Measurements from ENCODE around the gene GATAD2A. TPM values are rescaled to one million over a fixed set of nuclear protein-coding genes. Genes with fewer than 3 reads are reported as not detected.

Gene GATAD2A
- total RNA-seq, 1 donor from 2014 or later: 118 TPM

DNA sequence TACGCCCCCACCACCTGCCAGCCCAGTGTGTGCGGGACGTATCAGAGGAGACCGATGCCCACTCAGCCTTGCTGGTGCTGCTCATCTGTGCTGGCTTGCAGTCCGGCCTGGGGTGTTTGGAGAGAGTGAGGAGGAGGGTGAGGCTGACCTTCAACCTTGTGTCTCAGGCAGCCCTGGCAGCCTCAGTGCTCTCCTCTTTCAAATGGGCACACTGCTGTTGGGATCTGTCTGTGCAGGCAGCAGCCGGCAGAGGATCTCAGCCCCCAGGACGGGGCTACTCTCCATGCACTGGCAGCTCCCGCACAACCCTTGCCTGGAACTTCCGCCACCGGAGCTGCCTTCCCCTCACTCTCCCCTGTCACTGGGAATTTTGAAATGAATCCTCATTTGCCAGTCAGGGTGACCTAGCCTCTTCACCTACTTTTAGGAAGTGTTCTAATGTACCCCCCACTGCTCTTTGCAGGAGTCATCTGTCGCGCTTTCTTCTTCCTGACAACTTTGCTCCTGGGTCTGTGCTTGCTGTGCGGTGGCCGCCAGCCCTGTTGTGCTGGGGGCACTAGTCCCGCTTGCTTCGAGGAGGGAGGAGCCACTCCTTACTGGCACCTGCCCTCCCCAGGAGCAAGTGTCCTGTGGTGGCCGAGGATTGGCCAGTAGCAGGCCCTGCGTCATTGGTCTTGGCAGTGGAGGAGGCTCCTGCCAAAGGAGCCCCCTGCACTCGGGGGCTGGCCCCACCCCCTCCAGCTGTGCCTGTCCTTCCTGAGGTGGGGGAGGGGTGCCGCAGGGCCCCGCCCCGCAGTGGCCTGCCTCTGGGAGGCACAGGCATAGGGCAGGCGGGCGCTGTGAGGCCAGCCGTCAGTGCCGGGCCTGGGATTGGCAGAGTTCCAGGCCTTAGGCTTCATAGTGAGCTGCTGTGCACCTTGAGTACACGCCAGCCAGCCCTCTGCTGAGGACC lies 56.5 kb downstream of the GATAD2A start:
- TF ChIP-seq, protein P1, sequence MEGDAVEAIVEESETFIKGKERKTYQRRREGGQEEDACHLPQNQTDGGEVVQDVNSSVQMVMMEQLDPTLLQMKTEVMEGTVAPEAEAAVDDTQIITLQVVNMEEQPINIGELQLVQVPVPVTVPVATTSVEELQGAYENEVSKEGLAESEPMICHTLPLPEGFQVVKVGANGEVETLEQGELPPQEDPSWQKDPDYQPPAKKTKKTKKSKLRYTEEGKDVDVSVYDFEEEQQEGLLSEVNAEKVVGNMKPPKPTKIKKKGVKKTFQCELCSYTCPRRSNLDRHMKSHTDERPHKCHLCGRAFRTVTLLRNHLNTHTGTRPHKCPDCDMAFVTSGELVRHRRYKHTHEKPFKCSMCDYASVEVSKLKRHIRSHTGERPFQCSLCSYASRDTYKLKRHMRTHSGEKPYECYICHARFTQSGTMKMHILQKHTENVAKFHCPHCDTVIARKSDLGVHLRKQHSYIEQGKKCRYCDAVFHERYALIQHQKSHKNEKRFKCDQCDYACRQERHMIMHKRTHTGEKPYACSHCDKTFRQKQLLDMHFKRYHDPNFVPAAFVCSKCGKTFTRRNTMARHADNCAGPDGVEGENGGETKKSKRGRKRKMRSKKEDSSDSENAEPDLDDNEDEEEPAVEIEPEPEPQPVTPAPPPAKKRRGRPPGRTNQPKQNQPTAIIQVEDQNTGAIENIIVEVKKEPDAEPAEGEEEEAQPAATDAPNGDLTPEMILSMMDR (conservative IDR thresholded peaks at IDR 0.05; ENCODE audit: low read depth, low read length): no peak
- H3K4me3 ChIP-seq (ENCODE audit: low read depth, low read length): peak overlapping the region; percentile 17
- no peak for DNase-seq (ENCODE audit: low read depth)

GRCh38 chr19:19463348-19464117 lies 58.1 kb downstream of the GATAD2A start:
- peak overlapping the region; percentile 4 for H3K4me3 ChIP-seq (ENCODE audit: low read depth, low read length)
- TF ChIP-seq, protein P1 (conservative IDR thresholded peaks at IDR 0.05; ENCODE audit: low read depth, low read length): no peak
- no peak for DNase-seq (ENCODE audit: low read depth)

DNA sequence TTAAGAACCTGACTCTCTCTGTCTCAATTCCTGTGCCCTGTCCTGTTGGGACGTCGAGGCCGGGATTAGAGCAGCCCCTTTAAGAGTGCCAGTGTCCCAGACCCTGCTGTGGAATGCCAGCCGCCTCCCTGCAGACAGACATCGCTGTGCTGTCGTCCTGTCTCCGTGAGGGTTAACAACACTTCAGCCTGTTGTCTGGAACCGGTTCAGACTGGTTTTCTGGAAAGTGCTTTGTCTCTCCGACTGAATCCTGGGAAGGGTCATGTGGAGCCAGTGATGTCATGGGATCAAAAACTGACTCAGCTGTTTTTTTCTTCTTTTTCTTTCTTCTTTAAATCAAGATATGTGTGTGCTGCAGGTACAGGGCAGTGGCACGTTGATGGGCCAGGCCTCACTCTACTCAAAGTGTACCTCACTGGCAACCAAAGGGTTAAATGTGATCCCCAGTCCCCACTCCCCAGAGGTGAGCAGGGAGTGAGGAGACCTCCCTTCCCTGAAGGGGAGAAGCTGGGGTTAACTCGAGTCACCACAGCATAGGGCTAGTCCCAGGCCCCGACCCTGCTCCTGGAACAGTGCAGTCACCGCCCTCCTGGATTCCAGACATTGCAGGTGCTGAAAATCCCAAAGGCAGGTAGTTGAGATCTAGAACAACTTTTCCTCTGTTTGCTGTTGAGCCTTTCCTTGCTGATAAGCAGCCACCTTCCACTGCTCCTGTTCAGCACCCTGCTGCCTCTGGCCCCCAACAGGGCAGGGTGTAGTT lies 59.0 kb downstream of the GATAD2A start:
- no peak overlapping the region for H3K4me3 ChIP-seq (ENCODE audit: low read depth, low read length)
- TF ChIP-seq, protein P1 (conservative IDR thresholded peaks at IDR 0.05; ENCODE audit: low read depth, low read length): no peak
- DNase-seq (ENCODE audit: low read depth): peak; percentile 53

DNA sequence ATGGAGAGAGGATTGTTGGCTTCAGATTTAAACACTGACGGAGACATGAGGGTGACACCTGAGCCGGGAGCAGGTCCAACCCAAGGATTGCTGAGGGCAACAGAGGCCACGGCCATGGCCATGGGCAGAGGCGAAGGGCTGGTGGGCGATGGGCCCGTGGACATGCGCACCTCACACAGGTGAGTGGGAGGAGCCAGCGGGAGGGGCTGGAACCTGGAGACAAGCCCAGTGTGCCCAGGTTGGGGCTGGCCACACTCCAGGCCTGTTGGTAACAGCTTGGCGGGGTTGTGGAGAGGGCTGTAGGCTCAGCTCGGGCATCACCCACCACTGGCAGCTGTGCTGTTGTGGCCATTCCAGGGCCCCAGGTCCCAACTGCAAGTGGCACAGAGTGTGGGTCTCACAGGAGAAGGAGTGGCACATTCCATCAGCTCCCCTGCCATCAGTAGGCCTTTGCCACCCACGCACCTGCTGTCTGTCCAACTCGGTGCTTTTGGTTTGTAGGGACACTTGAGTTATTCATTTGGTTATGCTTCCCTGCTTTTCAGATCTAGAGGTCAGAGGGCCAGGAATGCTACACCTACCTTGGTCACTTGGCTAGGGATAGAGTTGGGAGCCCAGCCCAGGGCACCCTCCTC lies 60.1 kb downstream of the GATAD2A start:
- no peak for DNase-seq (ENCODE audit: low read depth)
- H3K4me3 ChIP-seq (ENCODE audit: low read depth, low read length): no peak overlapping the region
- TF ChIP-seq, protein P1 (conservative IDR thresholded peaks at IDR 0.05; ENCODE audit: low read depth, low read length): no peak

GRCh38 chr19:19466201-19466600 lies 60.7 kb downstream of the GATAD2A start:
- TF ChIP-seq, protein P1 (conservative IDR thresholded peaks at IDR 0.05; ENCODE audit: low read depth, low read length): no peak

GRCh38 chr19:19468424-19469050 lies 63.1 kb downstream of the GATAD2A start:
- DNase-seq (ENCODE audit: low read depth): no peak
- TF ChIP-seq, protein P1 (conservative IDR thresholded peaks at IDR 0.05; ENCODE audit: low read depth, low read length): no peak
- no peak overlapping the region for H3K4me3 ChIP-seq (ENCODE audit: low read depth, low read length)

More at GRCh38 chr19:19466201-19466600, 60.7 kb downstream of the GATAD2A start:
- no peak for DNase-seq (ENCODE audit: low read depth)
- H3K4me3 ChIP-seq (ENCODE audit: low read depth, low read length): no peak overlapping the region
